ENCODE results near the gene GTPBP4. TPM values are rescaled to one million over a fixed set of nuclear protein-coding genes. Genes with fewer than 3 reads are reported as not detected.
"Not testable (repeated sequence)": the region's sequence is repeated elsewhere in the genome, so short reads cannot be mapped to it uniquely, and the experiment has no call there.

GTPBP4 gene
- total RNA-seq, 4 donors from 2014 or later: 28.9 to 104 (median 40.0) TPM

DNA sequence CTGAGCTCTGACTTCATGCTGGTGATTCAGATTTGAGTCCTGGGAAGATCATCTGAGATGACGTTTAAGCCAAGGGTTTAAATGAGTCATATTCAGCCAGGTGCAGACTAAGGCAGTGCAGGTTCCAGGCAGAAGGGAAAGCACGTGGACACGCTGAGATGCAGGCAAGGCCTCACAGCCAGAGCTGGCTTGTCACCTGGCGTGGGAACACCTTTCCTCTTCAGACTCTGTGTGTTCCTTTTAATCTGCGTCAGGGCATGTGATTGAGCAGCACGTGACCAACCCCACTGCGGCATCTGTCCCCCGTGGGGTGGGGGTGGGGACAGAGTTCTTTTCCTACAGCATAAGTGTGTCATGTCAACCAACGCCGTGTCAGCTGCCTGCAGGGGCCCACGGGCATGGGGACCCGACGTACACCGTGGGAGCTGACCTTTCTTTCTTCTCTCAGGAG lies 48.1 kb downstream of the GTPBP4 start:
- ATAC-seq (ENCODE audit: low FRiP score) (no peak), DNase-seq (ENCODE audit: low spot score) (no peak)
- TF ChIP-seq, protein P1, sequence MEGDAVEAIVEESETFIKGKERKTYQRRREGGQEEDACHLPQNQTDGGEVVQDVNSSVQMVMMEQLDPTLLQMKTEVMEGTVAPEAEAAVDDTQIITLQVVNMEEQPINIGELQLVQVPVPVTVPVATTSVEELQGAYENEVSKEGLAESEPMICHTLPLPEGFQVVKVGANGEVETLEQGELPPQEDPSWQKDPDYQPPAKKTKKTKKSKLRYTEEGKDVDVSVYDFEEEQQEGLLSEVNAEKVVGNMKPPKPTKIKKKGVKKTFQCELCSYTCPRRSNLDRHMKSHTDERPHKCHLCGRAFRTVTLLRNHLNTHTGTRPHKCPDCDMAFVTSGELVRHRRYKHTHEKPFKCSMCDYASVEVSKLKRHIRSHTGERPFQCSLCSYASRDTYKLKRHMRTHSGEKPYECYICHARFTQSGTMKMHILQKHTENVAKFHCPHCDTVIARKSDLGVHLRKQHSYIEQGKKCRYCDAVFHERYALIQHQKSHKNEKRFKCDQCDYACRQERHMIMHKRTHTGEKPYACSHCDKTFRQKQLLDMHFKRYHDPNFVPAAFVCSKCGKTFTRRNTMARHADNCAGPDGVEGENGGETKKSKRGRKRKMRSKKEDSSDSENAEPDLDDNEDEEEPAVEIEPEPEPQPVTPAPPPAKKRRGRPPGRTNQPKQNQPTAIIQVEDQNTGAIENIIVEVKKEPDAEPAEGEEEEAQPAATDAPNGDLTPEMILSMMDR (IDR thresholded peaks at IDR 0.05): no peak

DNA sequence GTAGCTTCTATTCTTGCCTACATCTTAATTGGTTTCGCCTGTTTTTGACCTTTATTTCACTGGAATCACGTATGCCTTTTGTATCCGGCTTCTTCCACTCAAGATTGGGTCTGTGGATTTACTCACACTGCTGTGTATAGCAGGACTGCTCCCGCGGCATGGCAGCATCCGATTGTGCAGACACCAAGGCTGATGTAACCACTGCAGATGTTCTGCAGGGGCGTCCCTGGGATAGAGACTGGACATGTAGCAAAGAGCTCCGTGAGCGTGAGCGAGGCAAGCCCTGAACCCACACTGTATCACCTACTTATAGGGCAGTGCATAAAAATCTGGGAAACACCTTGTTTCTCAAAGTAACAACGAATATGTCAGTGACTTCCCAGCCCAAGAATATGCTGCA lies 48.9 kb downstream of the GTPBP4 start:
- TF ChIP-seq, protein P1 (IDR thresholded peaks at IDR 0.05): no peak
- DNase-seq (ENCODE audit: low spot score) (no peak), ATAC-seq (ENCODE audit: low FRiP score) (no peak)

DNA sequence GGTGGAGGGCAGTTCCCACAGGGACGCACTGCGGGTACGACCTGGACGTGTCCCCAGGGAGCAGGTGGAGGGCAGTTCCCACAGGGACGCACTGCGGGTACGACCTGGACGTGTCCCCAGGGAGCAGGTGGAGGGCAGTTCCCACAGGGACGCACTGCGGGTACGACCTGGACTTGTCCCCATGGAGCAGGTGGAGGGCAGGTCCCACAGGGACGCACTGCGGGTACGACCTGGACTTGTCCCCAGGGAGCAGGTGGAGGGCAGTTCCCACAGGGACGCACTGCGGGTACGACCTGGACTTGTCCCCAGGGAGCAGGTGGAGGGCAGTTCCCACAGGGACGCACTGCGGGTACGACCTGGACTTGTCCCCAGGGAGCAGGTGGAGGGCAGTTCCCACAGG lies 50.5 kb downstream of the GTPBP4 start:
- ATAC-seq (ENCODE audit: low FRiP score); DNase-seq (ENCODE audit: low spot score): not testable (repeated sequence)

DNA sequence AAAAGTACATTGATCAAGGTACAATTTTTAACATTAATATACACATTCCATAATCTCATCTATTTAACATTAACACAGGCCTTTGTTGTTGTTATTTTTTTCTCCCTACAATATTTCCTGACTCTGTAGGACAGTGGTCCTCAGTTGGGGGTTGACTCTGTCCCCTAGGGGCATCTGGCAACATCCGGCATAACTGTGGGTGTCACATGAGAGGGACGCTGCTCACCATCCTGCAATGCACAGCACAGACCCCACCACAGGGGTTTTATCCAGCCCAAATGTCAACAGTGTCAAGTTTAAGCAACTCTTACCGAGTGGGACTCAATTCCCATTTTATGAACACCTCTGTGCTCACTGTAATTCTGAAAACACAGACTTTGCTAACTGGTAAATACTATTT lies 51.9 kb downstream of the GTPBP4 start:
- DNase-seq (ENCODE audit: low spot score): no peak
- TF ChIP-seq, protein P1 (IDR thresholded peaks at IDR 0.05): no peak
- no peak for ATAC-seq (ENCODE audit: low FRiP score)

DNA sequence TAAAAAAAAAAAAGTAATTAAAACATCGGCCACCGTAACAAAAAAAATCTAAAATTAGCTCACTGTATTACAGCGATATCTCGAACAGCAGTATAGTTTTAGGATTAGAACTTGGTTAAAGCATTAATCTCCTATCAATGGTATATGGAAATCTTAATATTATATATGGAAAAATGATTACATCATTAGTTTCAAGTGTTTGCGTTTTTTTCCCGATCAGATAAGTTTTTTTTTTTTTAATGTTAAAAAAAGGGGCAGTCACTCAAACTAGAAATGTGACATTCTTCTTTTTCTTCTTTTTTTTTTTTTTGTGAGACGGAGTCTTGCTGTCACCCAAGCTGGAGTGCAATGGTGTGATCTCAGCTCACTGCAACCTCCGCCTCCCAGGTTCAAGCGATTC lies 53.3 kb downstream of the GTPBP4 start:
- ATAC-seq (ENCODE audit: low FRiP score) (no peak), DNase-seq (ENCODE audit: low spot score) (no peak)
- TF ChIP-seq, protein P1 (IDR thresholded peaks at IDR 0.05): no peak

DNA sequence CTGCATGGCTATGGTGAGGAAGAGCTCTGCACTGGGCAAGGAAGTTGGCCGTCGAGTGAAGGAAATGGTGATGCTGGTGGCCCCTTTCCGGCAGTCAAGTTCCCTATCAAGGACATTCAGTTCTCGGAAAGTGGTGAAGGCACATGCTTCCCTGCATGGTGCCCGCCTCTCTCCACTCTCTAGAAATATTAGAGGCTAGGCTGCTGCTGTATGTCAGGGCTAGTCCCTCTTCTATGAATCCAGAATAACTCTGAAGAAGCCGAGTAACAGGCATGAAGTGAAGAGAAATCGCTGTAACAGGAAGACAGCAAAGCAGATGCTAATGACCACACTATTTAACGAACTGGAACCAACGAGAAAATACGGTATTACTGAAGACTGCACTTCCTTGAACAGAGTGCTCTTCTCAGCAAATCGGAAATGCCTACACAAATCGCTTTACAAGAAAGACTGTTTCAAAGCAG lies 55.3 kb downstream of the GTPBP4 start:
- DNase-seq (ENCODE audit: low spot score): no peak
- peak; percentile 42 for ATAC-seq (ENCODE audit: low FRiP score)
- TF ChIP-seq, protein P1 (IDR thresholded peaks at IDR 0.05): no peak

DNA sequence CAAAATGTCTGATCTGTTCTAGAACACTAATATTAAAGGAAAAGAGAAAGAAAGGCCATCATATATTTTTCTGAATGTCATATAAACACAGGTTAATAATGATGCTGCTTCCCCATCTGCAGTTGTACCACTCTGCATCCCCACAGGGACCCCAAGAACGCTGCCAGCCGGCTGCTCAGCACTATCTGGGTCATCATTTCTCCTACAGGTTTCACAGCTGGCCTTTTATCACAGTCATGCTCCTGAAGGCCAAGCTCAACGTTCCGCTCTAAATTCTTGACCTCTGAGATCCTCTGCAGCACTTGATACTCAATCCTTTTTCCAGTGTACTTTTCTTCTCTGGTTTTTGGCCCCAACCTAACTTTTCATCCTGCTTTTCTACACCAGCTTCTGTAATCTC lies 55.9 kb downstream of the GTPBP4 start:
- ATAC-seq (ENCODE audit: low FRiP score): no peak
- no peak for DNase-seq (ENCODE audit: low spot score)
- TF ChIP-seq, protein P1 (IDR thresholded peaks at IDR 0.05): no peak

DNA sequence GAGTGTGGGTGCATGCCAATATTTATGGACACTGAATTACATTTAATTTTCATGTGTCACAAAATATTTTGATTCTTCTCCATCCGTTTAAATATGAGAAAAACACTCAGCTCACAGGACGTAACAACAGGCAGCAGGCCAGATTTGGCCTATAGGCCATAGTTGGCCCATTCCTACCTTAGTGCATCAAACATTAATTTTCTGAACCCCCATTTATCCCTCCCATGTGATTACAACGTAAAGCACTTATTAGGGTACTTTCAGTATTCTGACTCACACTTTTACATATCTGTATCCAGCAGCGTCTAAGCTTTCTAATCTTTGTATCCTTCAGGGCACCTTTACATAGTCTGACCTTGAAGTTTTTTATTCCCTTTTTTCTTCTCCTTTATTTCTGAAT lies 56.7 kb downstream of the GTPBP4 start:
- DNase-seq (ENCODE audit: low spot score): no peak

More for the DNA sequence above, 56.7 kb downstream of the GTPBP4 start:
- TF ChIP-seq, protein P1 (IDR thresholded peaks at IDR 0.05): no peak
- ATAC-seq (ENCODE audit: low FRiP score): no peak
